Nephron (organoid): Measurements from ENCODE around the gene SHISAL2A.

ENCODE experiments used
- H3K27ac Mint-ChIP-seq, 3 experiments: 2 replicates each; pipeline ENCODE4 v1.8.0; 2020; ENCODE audit warnings: mixed read lengths in 3 of 3, mild to moderate bottlenecking in 2 of 3, moderate library complexity in 1 of 3
- H3K27me3 Mint-ChIP-seq: 2 replicates; pipeline ENCODE4 v1.8.0; 2021; ENCODE audit warnings: low read depth, mild to moderate bottlenecking, moderate library complexity, mixed read lengths
- H3K36me3 Mint-ChIP-seq: 2 replicates; pipeline ENCODE4 v1.8.0; 2020; ENCODE audit warnings: low read depth, mixed read lengths
- H3K4me1 Mint-ChIP-seq: 2 replicates; pipeline ENCODE4 v1.8.0; 2020; ENCODE audit warnings: mixed read lengths
- H3K4me3 Mint-ChIP-seq, 3 experiments: 2 replicates each; pipeline ENCODE4 v1.8.0; 2020; ENCODE audit warnings: mild to moderate bottlenecking in 3 of 3, mixed read lengths in 3 of 3, moderate library complexity in 2 of 3
- H3K9me3 Mint-ChIP-seq: 2 replicates; pipeline ENCODE4 v1.8.0; 2020; ENCODE audit warnings: mixed read lengths
- TF ChIP-seq, protein P1 (sequence below), 3 experiments: fragments of 200-600 bp; sonication (generic); IDR thresholded peaks; one replicate each; pipeline ENCODE4 v1.5.0; 2021; ENCODE audit warnings: antibody characterized with exemption in 3 of 3; ENCODE audit not compliant: unreplicated experiment in 3 of 3

SHISAL2A gene

GRCh38 chr1:52633291-52633754, 355 bp downstream of the SHISAL2A start:
- Mint-ChIP-seq H3K4me3 (peak overlapping the region; percentile 73 to 84 (median 84)), H3K27me3 (peaks cover 36% of the 10 kb centered on the region), H3K9me3 (no peaks in the 10 kb centered on the region), H3K36me3 (no peaks in the 10 kb centered on the region), H3K27ac (peak overlapping the region in 1 of 3 experiments; percentile 10), H3K4me1 (peaks cover 29% of the 10 kb centered on the region)
- TF ChIP-seq, protein P1, sequence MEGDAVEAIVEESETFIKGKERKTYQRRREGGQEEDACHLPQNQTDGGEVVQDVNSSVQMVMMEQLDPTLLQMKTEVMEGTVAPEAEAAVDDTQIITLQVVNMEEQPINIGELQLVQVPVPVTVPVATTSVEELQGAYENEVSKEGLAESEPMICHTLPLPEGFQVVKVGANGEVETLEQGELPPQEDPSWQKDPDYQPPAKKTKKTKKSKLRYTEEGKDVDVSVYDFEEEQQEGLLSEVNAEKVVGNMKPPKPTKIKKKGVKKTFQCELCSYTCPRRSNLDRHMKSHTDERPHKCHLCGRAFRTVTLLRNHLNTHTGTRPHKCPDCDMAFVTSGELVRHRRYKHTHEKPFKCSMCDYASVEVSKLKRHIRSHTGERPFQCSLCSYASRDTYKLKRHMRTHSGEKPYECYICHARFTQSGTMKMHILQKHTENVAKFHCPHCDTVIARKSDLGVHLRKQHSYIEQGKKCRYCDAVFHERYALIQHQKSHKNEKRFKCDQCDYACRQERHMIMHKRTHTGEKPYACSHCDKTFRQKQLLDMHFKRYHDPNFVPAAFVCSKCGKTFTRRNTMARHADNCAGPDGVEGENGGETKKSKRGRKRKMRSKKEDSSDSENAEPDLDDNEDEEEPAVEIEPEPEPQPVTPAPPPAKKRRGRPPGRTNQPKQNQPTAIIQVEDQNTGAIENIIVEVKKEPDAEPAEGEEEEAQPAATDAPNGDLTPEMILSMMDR (IDR thresholded peaks at IDR 0.05; ENCODE audit: unreplicated experiment in 3 of 3) = no peak

DNA sequence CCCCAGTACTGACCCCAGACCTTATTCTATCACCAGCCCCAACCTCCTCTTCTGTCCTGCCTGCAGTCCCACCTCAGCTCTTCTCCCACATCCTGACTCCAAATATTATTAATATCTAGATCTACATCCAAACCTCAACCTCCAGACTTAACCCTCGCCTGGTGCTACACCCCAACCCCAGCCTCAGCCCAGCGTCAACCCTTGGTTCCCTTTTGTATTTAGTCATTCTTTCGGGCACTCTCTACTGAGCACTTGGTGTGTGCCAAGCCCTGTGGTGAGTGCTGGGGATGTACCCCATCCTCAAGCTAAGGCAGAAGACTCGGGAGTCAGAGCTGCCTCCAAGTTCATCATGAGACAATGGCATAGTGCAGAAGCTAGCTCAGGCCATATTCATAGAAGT, 1.1 kb downstream of the SHISAL2A start:
- Mint-ChIP-seq H3K27ac (peak overlapping the region in 1 of 3 experiments; percentile 10), H3K4me3 (peak overlapping the region; percentile 73 to 84 (median 84)), H3K4me1 (peaks cover 22% of the 10 kb centered on the region), H3K27me3 (peaks cover 36% of the 10 kb centered on the region), H3K9me3 (no peaks in the 10 kb centered on the region), H3K36me3 (no peaks in the 10 kb centered on the region)
- TF ChIP-seq, protein P1 (IDR thresholded peaks at IDR 0.05; ENCODE audit: unreplicated experiment in 3 of 3) = no peak

DNA sequence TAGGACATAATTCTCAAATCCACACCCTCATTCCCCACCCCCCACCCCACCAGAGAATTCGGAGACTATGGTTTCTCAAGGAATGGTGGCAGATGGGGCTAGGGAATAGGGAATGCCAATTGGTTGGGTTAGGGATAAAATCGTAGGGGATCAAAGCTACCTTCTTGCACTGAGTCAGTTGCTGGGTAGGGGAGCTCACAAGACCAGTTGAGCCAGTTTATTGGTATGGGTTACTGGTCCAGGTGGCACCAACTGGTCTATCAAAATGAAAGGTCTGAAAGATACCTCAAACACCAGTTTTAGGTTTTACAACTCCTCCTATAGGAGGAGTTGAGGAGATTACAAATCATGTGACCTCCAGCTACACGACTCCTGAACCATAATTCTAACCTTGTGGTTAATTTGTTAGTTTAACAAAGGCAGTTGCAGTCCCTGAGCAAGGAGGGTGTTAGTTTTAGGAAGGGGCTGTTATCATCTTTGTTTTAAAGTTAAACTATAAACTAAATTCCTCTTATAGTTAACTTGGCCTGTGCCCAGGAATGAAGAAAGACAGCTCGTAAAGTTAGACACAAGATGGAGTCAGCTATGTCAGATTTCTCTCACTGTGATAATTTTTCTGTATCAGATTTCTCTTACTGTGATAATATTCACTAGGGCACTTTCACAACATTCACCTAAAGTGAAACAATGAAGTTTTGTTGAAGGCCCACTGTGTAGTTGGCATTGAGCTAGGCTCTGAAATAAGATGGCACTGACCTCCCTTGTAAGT, 2.5 kb downstream of the SHISAL2A start:
- Mint-ChIP-seq H3K4me3 (no peak overlapping the region), H3K9me3 (no peaks in the 10 kb centered on the region), H3K27me3 (peaks cover 40% of the 10 kb centered on the region), H3K4me1 (peaks cover 14% of the 10 kb centered on the region), H3K36me3 (no peaks in the 10 kb centered on the region), H3K27ac (peak overlapping the region in 1 of 3 experiments; percentile 45)
- TF ChIP-seq, protein P1 (IDR thresholded peaks at IDR 0.05; ENCODE audit: unreplicated experiment in 3 of 3) = no peak

- Mint-ChIP-seq H3K4me1 (peaks cover 5% of the 10 kb centered on the region), H3K4me3 (no peak overlapping the region), H3K36me3 (no peaks in the 10 kb centered on the region), H3K9me3 (no peaks in the 10 kb centered on the region), H3K27me3 (peaks cover 34% of the 10 kb centered on the region), H3K27ac (peak overlapping the region in 2 of 3 experiments; percentile 53 to 75)
- TF ChIP-seq, protein P1 (IDR thresholded peaks at IDR 0.05; ENCODE audit: unreplicated experiment in 3 of 3) = no peak
Observed at GRCh38 chr1:52636721-52637695, 4.0 kb downstream of the SHISAL2A start.

DNA sequence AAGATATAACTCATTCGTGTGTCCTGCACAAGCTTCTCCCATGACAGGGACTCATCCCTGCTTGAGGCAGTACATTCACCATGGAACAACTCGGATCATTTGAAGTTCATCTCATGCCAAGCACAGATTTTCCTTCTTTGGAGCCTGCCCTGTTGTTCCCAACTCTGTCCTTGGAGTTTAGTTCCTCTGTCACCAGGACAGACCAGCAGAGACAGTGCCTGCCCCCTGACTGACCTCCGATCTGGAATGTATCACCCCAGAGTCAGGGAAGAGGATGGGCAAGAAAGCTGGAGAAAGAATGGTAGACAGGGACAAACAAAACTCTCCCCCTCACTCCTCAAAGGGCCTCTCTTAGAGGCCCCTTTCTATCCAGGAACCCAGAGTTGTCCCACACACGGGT, 5.0 kb downstream of the SHISAL2A start:
- Mint-ChIP-seq H3K36me3 (no peaks in the 10 kb centered on the region), H3K4me3 (no peak overlapping the region), H3K4me1 (peaks cover 5% of the 10 kb centered on the region), H3K9me3 (no peaks in the 10 kb centered on the region), H3K27me3 (peaks cover 28% of the 10 kb centered on the region), H3K27ac (no peak overlapping the region)
- TF ChIP-seq, protein P1 (IDR thresholded peaks at IDR 0.05; ENCODE audit: unreplicated experiment in 3 of 3) = no peak
